Skeletal muscle tissue (tissue), 4 donors: Measurements from ENCODE around the gene MMP17. TPM values are rescaled to one million over a fixed set of nuclear protein-coding genes. Genes with fewer than 3 reads are reported as not detected.

Experiments
- H3K27ac ChIP-seq: one replicate; pipeline ENCODE4 v1.7.0; 2013; ENCODE audit warnings: mild to moderate bottlenecking, low read depth, low read length, inconsistent platforms
- H3K27me3 ChIP-seq, 3 donors: one replicate each; pipeline ENCODE4 v1.7.0; 2013; ENCODE audit warnings: low read length in 3 of 3; ENCODE audit not compliant: control insufficient read depth in 3 of 3, insufficient read depth in 3 of 3
- H3K36me3 ChIP-seq, 3 donors: one replicate each; pipeline ENCODE4 v1.7.0; 2013; ENCODE audit warnings: low read length in 3 of 3; ENCODE audit not compliant: control insufficient read depth in 3 of 3, insufficient read depth in 3 of 3
- H3K4me1 ChIP-seq, 3 donors: one replicate each; pipeline ENCODE4 v1.7.0; 2013; ENCODE audit warnings: low read length in 3 of 3, mild to moderate bottlenecking in 3 of 3; ENCODE audit not compliant: control insufficient read depth in 3 of 3, insufficient read depth in 3 of 3
- H3K4me3 ChIP-seq, 3 donors: one replicate each; pipeline ENCODE4 v1.7.0; 2013; ENCODE audit warnings: low read length in 3 of 3
- H3K9ac ChIP-seq, 3 donors: one replicate each; pipeline ENCODE4 v1.7.0; 2013; ENCODE audit warnings: low read length in 3 of 3, mild to moderate bottlenecking in 3 of 3, moderate library complexity in 2 of 3, low read depth in 1 of 3
- H3K9me3 ChIP-seq, 3 donors: one replicate each; pipeline ENCODE4 v1.7.0; 2013; ENCODE audit warnings: low read length in 3 of 3; ENCODE audit not compliant: control insufficient read depth in 3 of 3
- total RNA-seq: library from RNA; depleted of rRNA; stranded (reverse); fragments of >200 nt; gene quantifications from one replicate; pipeline ENCODE4 v1.2.3, GENCODE V29; 2014
- donor health status: Osteomylitis.

The MMP17 gene
- total RNA-seq, 1 donor from 2014 or later, result 6.3 TPM

DNA sequence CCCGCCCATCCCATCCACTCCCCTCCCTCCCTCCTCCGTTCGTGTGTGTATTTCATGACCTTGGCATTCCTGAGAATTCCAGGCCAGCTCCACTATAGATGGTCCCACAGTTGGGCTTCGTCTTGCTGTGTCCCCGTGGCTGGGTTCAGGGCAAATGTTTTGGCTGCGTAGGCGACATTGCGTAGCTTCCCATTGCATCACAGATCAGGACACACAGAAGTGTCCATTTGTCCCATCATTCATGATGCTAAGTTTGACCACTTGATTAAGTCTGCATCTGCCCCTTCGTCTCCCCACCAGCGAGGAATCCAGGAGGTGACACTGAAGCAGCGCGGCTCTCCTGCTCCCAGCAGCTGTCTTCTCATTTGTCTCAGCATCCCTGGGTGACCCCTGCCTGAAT lies 38.6 kb upstream of the MMP17 start:
- no peaks in the 10 kb centered on the region for H3K9me3 ChIP-seq
- H3K27ac ChIP-seq, result no peak overlapping the region
- H3K4me3 ChIP-seq, result no peak overlapping the region
- H3K27me3 ChIP-seq, result no peaks in the 10 kb centered on the region
- H3K36me3 ChIP-seq, result peaks cover 43 to 72% (median 52%) of the 10 kb centered on the region in 3 donors
- no peak overlapping the region for H3K9ac ChIP-seq
- no peaks in the 10 kb centered on the region for H3K4me1 ChIP-seq

DNA sequence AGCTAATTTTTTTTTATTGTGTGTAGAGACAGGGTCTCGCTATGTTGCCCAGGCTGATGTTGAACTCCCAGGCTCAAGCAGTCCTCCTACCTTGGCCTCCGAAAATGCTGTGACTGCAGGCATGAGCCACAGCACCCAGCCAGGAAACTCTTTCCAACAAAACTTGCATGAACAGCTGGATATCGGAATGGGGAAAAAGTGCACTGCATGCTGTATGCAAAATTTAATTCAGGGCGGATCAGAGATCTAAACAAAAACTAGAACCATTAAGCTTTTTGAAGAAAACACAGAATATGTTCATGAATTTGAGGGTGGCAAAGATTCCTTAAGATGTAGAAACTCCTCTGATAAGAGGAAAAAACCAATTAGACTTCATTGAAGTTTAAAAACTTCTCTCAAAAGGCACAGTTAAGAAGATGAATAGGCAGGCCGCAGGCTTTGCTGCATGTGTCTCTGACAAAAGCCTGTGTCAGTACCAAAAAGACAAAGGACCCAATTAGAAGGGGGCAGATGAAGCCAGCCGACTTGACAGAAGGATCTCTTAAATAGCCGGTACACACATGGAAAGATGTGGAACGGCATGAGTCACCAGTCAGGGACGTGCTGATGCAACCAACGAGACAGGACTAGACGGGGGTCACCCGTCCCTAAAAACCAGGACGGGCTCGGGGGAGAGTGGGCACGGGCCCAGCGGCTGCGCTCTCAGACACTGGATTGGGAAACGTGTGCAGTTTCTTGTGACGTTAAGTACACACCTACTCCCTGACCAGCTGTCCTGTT lies 34.8 kb upstream of the MMP17 start:
- Histone ChIP-seq H3K4me1 (no peaks in the 10 kb centered on the region), H3K9me3 (no peaks in the 10 kb centered on the region), H3K4me3 (no peak overlapping the region), H3K36me3 (peaks cover 49 to 60% (median 51%) of the 10 kb centered on the region in 3 donors), H3K27ac (no peak overlapping the region), H3K27me3 (no peaks in the 10 kb centered on the region), H3K9ac (no peak overlapping the region)

DNA sequence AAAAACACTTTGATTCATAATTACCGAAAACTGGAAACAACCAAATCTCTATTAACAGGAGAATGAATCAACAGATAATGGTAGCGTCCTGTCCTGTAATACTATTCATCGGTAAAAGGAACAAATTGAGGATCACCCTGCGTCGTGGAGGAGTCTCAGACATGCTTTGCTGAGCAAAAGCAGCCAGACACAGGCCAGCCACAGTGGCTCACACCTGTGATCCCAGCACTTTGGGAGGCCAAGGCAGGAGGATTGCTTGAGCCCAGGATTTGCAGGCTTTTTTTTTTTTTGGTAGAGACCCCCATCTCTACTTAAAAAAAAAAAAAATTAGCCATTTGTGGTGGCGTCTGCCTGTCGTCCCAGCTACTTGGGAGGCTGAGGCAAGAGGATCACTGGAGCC lies 34.1 kb upstream of the MMP17 start:
- Histone ChIP-seq H3K9ac (no peak overlapping the region), H3K27ac (no peak overlapping the region), H3K4me3 (no peak overlapping the region), H3K4me1 (no peaks in the 10 kb centered on the region), H3K36me3 (peaks cover 46 to 59% (median 51%) of the 10 kb centered on the region in 3 donors), H3K27me3 (no peaks in the 10 kb centered on the region), H3K9me3 (no peaks in the 10 kb centered on the region)

DNA sequence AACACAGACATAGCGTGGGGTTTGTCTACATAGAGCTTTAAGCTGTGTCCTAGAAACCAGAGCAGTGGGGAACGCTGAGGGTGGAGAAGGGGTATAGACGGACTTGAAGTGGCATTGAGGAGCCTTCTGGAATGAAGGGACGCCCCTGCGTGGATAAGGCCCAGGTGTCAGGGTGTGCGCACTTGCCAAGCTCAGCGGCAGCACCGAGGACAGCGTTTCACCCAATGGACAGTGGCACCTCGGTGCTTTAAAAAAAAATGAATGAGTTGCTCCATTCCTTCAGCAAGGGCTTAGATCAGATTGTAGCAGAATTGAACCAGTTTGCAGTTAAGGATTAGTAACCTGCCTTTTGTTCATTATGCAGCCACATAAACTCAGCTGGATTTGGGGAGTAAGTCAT lies 33.6 kb upstream of the MMP17 start:
- H3K27me3 ChIP-seq, result no peaks in the 10 kb centered on the region
- H3K36me3 ChIP-seq, result peaks cover 49 to 60% (median 53%) of the 10 kb centered on the region in 3 donors
- H3K9me3 ChIP-seq, result no peaks in the 10 kb centered on the region
- H3K27ac ChIP-seq, result no peak overlapping the region
- H3K4me3 ChIP-seq, result no peak overlapping the region
- no peaks in the 10 kb centered on the region for H3K4me1 ChIP-seq
- no peak overlapping the region for H3K9ac ChIP-seq

DNA sequence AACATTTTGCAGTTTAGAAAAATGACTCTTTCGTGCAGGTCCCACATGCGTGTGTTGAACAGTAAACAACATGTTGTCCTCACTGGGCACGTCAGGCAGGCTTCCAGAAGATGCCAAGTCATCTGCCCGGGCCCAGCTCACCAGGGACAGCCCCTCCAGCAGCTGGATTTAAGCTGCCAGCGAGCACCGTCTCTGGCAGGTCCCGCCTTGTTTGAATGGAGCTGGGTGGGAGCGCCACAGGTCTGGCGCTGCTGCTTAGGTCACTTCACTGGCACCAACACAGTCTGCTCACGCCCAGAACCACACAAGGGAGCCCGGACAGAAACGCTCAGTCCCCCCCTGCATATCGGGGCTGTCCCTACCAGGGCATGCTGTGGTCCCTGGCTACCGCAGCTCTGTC lies 33.1 kb upstream of the MMP17 start:
- Histone ChIP-seq H3K4me3 (no peak overlapping the region), H3K4me1 (no peaks in the 10 kb centered on the region), H3K36me3 (peaks cover 49 to 59% (median 54%) of the 10 kb centered on the region in 3 donors), H3K27ac (no peak overlapping the region), H3K9ac (no peak overlapping the region), H3K9me3 (no peaks in the 10 kb centered on the region), H3K27me3 (no peaks in the 10 kb centered on the region)

DNA sequence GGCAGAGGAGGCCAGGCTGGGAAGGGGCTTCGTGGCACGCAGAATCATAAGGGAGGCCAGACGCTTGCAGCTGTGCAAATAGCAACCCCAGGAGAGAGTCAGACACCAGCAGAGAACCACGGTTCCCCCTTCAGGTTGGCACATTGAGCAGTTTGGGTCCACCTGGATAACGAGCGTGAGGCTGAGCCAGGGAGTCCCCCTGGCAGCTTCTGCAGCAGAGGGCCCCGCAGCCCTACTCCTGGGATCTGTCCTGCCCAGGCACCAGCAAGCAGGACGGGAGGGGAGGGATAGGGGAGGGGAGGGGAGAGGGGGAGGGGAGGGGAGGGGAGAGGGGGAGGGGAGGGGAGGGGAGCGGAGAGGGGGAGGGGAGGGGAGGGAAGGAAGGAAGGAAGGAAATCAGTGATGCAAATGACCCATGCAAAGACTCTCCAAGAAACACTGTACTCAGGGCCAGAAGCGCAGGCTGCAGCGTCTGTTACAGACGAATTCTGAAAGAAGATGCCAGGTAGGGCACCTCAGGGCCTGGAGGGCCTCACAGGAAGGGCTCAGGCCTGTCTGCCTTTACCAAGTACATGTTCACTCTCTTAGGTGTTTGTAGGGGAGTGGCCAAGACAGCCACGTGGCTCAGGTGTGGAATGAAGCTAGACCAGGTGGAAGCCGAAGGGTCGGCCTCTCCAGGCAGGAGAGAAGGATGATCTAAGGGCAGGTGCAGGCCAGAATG lies 32.3 kb upstream of the MMP17 start:
- Histone ChIP-seq H3K9me3 (no peaks in the 10 kb centered on the region), H3K9ac (peak overlapping the region in 1 of 3 donors; percentile 8), H3K36me3 (peaks cover 44 to 59% (median 58%) of the 10 kb centered on the region in 3 donors)

DNA sequence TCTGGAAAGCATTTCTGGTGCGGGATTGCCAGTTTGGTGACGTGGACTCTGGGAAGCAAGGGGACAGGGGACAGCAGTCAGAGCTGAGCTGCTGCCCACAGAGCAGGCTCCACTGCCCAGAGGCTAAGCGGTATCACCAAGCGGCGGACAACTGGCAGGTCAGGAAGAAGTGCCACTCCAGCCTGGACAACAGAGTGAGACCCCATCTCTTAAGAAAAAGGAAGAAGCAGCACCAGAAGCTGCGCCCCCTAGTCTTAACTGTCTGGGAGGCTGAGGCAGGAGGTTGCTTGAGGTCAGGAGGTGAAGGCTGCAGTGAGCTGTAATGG lies 31.8 kb upstream of the MMP17 start:
- Histone ChIP-seq H3K27ac (no peak overlapping the region), H3K27me3 (no peaks in the 10 kb centered on the region), H3K4me3 (no peak overlapping the region), H3K36me3 (peaks cover 44 to 59% (median 57%) of the 10 kb centered on the region in 3 donors), H3K4me1 (no peaks in the 10 kb centered on the region), H3K9me3 (no peaks in the 10 kb centered on the region), H3K9ac (peak overlapping the region in 1 of 3 donors; percentile 8)

More for the DNA sequence above, 32.3 kb upstream of the MMP17 start:
- no peaks in the 10 kb centered on the region for H3K4me1 ChIP-seq
- H3K4me3 ChIP-seq, result no peak overlapping the region
- H3K27ac ChIP-seq, result no peak overlapping the region
- no peaks in the 10 kb centered on the region for H3K27me3 ChIP-seq

DNA sequence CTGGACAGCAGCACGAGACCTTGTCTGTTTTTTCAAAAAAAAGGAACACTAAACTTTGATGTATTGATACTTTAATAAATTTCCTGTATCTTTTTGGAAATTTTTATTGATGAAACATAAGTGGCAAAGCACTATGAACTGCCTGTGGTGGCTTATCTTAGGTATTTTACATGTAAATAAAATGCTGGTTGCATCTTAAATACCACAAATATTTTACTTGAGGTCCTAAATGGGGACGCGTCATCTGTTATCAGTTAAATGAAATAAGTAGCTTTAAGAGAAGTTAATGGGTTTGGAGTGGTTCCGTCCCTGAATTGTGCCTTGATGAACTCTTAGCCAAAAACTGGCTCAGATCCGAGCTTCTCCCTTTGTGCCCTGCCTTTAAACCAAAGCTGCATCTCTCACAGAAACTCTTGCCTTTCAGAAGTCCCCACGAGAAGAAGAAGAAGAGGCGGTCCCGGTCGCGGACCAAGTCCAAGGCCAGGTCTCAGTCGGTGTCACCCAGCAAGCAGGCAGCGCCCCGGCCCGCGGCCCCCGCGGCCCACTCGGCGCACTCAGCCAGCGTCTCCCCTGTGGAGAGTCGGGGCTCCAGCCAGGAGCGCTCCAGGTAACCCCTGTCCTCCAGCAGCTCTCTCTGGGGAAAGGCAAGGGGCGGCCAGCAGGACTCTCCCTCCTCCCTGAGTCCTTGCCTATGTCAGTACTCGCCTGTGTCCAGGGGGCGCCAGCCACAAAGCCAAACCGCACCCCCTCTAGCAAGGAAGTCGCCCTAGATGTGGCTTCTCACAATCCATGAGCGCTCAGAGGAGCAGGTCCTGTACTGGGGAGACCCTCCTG lies 31.2 kb upstream of the MMP17 start:
- H3K9ac ChIP-seq, result no peak overlapping the region
- H3K4me3 ChIP-seq, result no peak overlapping the region
- H3K27ac ChIP-seq, result no peak overlapping the region
- peaks cover 46 to 59% (median 56%) of the 10 kb centered on the region in 3 donors for H3K36me3 ChIP-seq
- H3K4me1 ChIP-seq, result no peaks in the 10 kb centered on the region
- H3K9me3 ChIP-seq, result no peaks in the 10 kb centered on the region
- no peaks in the 10 kb centered on the region for H3K27me3 ChIP-seq

DNA sequence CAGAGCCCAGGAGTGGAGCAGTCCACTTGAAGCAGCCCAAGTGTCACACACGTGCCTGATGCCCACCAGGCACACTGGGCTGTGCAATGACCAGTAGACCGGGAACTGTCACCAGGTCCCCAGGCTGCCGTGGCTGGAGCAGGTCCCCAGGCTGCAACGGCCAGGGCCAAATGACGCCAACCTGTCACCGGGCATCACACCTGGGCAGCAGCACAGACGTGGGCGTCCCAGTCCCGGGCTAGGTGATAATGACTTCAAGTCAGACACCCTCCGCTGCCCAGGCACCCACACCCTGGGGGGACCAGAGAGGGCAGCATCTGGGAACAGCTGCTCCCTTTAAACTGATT lies 30.6 kb upstream of the MMP17 start:
- Histone ChIP-seq H3K27me3 (no peaks in the 10 kb centered on the region), H3K36me3 (peaks cover 50 to 58% (median 56%) of the 10 kb centered on the region in 3 donors), H3K9ac (no peak overlapping the region), H3K9me3 (no peaks in the 10 kb centered on the region), H3K27ac (no peak overlapping the region), H3K4me3 (no peak overlapping the region), H3K4me1 (no peaks in the 10 kb centered on the region)

DNA sequence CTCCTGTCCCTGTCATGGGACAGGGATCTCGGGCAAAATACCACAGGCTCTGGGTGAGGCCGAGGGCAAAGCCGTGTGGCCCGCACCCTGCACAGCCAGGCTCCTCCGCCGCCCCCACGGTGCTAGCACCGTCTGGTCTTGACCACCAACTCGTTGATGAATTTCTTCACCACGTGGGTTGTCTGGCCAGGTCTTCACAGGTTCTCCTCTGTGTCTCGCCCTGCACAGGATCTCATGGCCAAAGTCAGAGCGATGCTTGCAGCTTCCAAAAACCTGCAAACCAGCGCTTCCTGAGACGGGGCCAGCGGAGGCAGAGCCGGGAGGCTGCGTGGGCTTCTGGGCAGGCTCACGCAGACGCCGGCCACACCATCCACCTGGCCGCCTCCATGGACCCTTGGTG lies 29.0 kb upstream of the MMP17 start:
- Histone ChIP-seq H3K9me3 (no peaks in the 10 kb centered on the region), H3K27ac (no peak overlapping the region), H3K9ac (no peak overlapping the region), H3K27me3 (no peaks in the 10 kb centered on the region), H3K4me3 (no peak overlapping the region), H3K4me1 (no peaks in the 10 kb centered on the region), H3K36me3 (peaks cover 51 to 58% (median 52%) of the 10 kb centered on the region in 3 donors)
